ENCODE results near the gene SLC38A2. TPM values are rescaled to one million over a fixed set of nuclear protein-coding genes. Genes with fewer than 3 reads are reported as not detected.

The SLC38A2 gene
- total and polyA plus RNA-seq, 4 donors: 102 to 292 (median 195) TPM

DNA sequence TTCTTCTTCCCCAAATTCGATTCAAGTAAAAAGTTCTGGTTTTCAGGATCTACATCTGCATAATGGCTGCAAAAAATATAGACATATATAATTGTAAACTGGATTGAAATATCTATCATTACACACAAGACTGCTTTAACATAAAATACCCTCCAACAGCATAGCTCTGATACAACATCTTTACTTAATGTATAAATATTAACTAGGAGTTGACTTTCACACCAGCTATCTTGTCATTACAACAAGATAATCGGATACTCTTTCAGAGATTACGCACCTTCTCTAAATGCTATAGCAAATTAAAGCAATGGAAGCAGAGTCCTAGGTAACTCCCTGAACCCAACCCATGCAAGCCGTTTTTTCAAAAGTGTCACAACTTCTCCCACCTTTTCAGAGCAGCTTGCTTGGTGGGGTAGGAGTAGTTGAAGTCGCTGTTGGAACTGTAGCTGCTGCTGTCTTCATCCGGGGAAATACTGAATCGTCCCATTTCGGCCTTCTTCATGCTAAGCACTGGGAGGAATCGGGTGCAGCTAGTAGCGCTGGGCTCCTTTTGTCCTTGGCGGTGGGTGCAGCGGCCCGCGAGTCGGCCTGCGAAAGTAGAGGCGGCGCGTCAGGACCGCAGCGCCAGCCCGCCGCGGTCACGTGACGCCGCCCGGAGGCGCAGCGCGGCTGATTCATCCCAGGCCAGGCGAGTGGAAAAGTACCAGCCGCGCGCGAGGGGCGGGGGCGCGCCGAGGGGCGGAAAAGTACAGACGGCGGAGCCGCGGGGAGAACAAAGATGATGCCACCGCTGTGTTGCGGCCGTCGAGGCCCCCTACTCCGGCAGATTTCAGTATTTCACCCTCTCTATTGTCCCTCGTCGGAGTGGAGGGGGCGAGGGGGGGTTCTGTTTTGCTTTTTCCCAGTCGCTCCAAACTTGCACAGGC lies 1.5 kb downstream of the SLC38A2 start:
- Histone ChIP-seq H3K27ac (ENCODE audit: low read depth, low read length) (peak overlapping the region; percentile 96), H3K4me3 (ENCODE audit: low read depth, low read length) (peak overlapping the region; percentile 82), H3K27me3 (ENCODE audit: control insufficient read depth, insufficient read depth, low read length) (no peaks in the 10 kb centered on the region), H3K36me3 (ENCODE audit: control insufficient read depth, insufficient read depth, low read length) (peaks cover 4% of the 10 kb centered on the region), H3K9me3 (ENCODE audit: control insufficient read depth, insufficient read depth, low read length) (no peaks in the 10 kb centered on the region), H3K4me1 (ENCODE audit: control insufficient read depth, insufficient read depth, low read length) (peaks cover 16% of the 10 kb centered on the region)
- peak; percentile 70 to 96 (median 80) for DNase-seq (ENCODE audit: low read depth in 4 of 6, low spot score in 6 of 6)
- WGBS (ENCODE audit: insufficient coverage): 1% methylated on average over 50 of the region's 54 CpGs

DNA sequence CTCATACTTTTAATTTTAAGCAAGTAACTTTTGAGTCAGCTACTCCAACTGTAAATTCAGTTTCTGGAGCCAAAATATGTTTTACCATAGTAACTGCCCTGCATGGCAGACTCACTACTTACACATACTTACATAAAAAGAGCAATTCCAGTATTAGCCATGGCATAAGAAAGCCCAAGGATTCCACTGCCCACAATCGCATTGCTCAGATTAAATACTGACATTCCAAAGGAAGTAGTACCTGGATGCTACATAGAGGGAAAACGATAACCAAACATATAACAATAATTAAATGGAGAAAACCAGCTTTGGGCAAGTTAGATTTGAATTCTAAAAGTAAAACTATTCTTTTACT lies 2.2 kb downstream of the SLC38A2 start:
- peak overlapping the region; percentile 82 for H3K4me3 ChIP-seq (ENCODE audit: low read depth, low read length)

DNA sequence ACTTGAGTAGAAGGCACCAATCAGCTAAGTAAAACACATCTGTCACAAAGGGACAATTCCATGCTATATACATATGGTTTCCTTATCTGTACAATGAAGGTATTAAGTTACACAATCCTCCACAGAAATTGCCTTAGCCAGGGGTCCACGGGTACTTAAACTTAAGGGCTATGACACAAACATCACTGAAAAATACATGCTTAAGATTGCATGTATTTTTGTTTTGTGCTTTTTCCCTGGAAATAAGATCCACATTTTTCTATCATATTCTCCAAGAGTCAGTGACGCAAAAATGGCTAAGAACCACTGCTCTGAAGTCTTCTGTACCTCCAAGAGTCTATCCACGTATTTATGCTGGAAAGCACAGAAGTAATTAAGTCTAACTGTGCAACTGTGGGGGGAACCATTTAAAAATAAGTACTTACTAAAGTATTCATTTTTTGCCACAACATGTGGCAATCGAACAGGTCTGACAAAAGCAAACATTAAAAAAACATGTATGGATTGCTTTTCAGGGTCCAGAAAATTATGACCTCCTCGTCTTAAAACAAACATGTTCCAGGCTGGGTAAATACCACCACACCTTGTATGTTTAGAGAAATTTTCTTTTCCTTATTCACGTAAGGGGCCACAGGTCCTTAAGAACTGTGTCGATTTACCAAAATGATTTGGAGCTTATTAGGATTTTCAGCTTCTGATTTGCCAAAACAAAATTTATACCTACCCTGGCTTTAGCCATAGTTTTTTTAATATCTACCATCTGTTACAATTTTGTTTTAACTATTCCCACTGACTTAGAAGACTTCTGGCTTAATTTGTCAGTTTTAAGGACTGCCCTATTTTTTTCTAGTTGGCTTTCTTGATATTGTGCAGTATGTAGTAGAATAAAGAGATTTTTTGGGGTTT lies 2.8 kb downstream of the SLC38A2 start:
- Histone ChIP-seq H3K9me3 (ENCODE audit: control insufficient read depth, insufficient read depth, low read length) (no peaks in the 10 kb centered on the region), H3K27me3 (ENCODE audit: control insufficient read depth, insufficient read depth, low read length) (no peaks in the 10 kb centered on the region), H3K36me3 (ENCODE audit: control insufficient read depth, insufficient read depth, low read length) (peaks cover 4% of the 10 kb centered on the region), H3K4me1 (ENCODE audit: control insufficient read depth, insufficient read depth, low read length) (peaks cover 16% of the 10 kb centered on the region), H3K27ac (ENCODE audit: low read depth, low read length) (peak overlapping the region; percentile 15), H3K4me3 (ENCODE audit: low read depth, low read length) (peak overlapping the region; percentile 82)
- no CpG with 5 or more reads among the region's 7 CpGs for WGBS (ENCODE audit: insufficient coverage)
- no peak for DNase-seq (ENCODE audit: low read depth in 4 of 6, low spot score in 6 of 6)

More for the DNA sequence above, 2.2 kb downstream of the SLC38A2 start:
- no CpG with 5 or more reads among the region's 2 CpGs for WGBS (ENCODE audit: insufficient coverage)
- peaks cover 16% of the 10 kb centered on the region for H3K4me1 ChIP-seq (ENCODE audit: control insufficient read depth, insufficient read depth, low read length)
- peaks cover 4% of the 10 kb centered on the region for H3K36me3 ChIP-seq (ENCODE audit: control insufficient read depth, insufficient read depth, low read length)
- H3K27me3 ChIP-seq (ENCODE audit: control insufficient read depth, insufficient read depth, low read length): no peaks in the 10 kb centered on the region
- no peak for DNase-seq (ENCODE audit: low read depth in 4 of 6, low spot score in 6 of 6)
- no peaks in the 10 kb centered on the region for H3K9me3 ChIP-seq (ENCODE audit: control insufficient read depth, insufficient read depth, low read length)
- H3K27ac ChIP-seq (ENCODE audit: low read depth, low read length): no peak overlapping the region

DNA sequence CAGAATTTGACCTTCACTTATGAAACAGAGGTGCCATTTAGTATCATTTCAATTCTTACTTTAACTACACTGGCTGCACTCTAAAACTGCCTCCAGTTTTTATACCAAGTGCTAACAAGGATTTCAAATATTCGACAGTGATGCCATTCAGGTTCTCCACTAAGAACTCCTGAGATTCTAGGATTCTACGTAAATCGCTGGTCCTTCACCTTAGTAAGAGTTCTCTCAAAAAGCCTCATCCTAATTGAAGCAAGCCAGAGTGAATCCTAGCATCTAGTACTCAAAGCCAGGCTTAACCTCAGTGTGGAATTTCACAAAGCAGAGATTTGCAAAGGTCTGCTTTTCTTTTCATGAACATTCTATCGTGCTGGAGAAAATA lies 3.5 kb downstream of the SLC38A2 start:
- Histone ChIP-seq H3K27ac (ENCODE audit: low read depth, low read length) (peak overlapping the region; percentile 15), H3K27me3 (ENCODE audit: control insufficient read depth, insufficient read depth, low read length) (no peaks in the 10 kb centered on the region), H3K9me3 (ENCODE audit: control insufficient read depth, insufficient read depth, low read length) (no peaks in the 10 kb centered on the region), H3K36me3 (ENCODE audit: control insufficient read depth, insufficient read depth, low read length) (peaks cover 7% of the 10 kb centered on the region), H3K4me1 (ENCODE audit: control insufficient read depth, insufficient read depth, low read length) (peaks cover 16% of the 10 kb centered on the region), H3K4me3 (ENCODE audit: low read depth, low read length) (peak overlapping the region; percentile 82)
- 86% methylated on average over 3 of the region's 4 CpGs for WGBS (ENCODE audit: insufficient coverage)
- no peak for DNase-seq (ENCODE audit: low read depth in 4 of 6, low spot score in 6 of 6)

DNA sequence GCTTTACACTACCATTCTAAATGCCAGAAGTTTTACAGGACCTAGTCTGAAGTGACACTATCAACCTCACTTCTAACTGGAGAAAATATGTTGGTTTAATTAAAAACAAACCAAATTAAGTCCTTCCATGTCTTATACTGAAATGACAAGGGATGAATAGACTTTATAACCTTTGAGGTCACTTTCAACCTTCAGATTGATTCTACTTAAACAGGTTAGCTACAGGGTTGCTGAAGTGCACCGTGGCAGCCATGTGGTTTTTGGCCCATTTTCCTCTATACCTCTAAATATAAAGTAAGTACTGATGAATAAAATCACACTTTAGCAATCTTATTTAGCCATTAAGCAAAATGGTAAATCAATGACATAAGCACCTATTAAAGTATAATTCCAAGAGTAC lies 3.9 kb downstream of the SLC38A2 start:
- Histone ChIP-seq H3K27ac (ENCODE audit: low read depth, low read length) (no peak overlapping the region), H3K36me3 (ENCODE audit: control insufficient read depth, insufficient read depth, low read length) (peaks cover 7% of the 10 kb centered on the region), H3K27me3 (ENCODE audit: control insufficient read depth, insufficient read depth, low read length) (no peaks in the 10 kb centered on the region), H3K4me3 (ENCODE audit: low read depth, low read length) (peak overlapping the region; percentile 82), H3K9me3 (ENCODE audit: control insufficient read depth, insufficient read depth, low read length) (no peaks in the 10 kb centered on the region), H3K4me1 (ENCODE audit: control insufficient read depth, insufficient read depth, low read length) (peaks cover 12% of the 10 kb centered on the region)
- no peak for DNase-seq (ENCODE audit: low read depth in 4 of 6, low spot score in 6 of 6)
- WGBS (ENCODE audit: insufficient coverage): no CpG with 5 or more reads among the region's 1 CpG

DNA sequence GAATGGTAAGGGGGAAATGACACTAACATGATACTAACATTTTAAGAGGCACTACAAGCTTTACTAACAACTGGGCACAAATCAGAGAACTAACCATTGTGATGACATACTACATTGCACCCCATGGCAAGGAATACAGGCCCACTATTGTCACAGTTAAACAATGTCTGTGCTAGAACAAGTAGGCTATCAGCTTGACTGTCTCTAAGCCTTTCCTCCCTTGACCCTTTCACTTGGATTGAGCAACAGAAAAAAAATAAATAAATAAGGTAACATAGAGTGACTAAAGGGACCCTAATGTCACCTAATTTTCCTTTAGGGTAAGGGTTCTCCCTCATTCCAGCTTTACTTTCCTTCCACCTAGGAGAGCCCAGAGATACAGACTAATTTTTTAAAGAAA lies 4.4 kb downstream of the SLC38A2 start:
- Histone ChIP-seq H3K27me3 (ENCODE audit: control insufficient read depth, insufficient read depth, low read length) (no peaks in the 10 kb centered on the region), H3K9me3 (ENCODE audit: control insufficient read depth, insufficient read depth, low read length) (no peaks in the 10 kb centered on the region), H3K36me3 (ENCODE audit: control insufficient read depth, insufficient read depth, low read length) (peaks cover 7% of the 10 kb centered on the region), H3K27ac (ENCODE audit: low read depth, low read length) (no peak overlapping the region), H3K4me1 (ENCODE audit: control insufficient read depth, insufficient read depth, low read length) (peaks cover 6% of the 10 kb centered on the region), H3K4me3 (ENCODE audit: low read depth, low read length) (peak overlapping the region; percentile 12)
- no peak for DNase-seq (ENCODE audit: low read depth in 4 of 6, low spot score in 6 of 6)

DNA sequence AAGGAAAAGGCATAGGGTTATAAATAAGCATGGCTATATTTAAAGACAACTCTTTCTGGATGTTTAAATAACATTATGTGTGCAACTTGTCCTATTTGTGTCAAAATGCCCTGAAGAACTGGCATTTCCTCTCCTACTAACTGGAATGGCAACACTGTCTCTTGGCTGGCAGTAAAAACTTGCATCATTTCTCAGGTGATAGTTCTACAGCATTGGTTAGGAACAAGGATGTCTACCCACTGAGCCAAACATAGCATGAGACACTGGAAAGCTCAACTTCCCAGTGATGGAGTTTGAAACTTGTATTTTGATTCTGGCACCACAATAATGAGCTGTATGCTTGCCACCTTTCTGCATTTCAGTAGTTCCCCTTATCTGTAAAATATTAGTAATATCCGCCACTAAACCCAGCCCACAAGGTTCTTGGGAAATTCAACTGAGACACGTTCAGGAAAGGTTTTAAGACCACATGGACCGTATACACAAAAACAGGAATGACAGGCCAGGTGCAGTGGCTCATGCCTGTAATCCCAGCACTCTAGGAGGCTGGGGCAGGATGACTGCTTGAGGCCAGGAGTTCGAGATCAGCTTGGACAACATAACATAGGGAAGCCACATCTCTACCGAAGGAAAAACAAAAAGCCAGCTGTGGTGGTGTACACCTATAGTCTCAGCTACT lies 5.1 kb downstream of the SLC38A2 start:
- WGBS (ENCODE audit: insufficient coverage): 58% methylated on average over 3 of the region's 5 CpGs
- H3K27ac ChIP-seq (ENCODE audit: low read depth, low read length): no peak overlapping the region
- no peak for DNase-seq (ENCODE audit: low read depth in 4 of 6, low spot score in 6 of 6)
- no peaks in the 10 kb centered on the region for H3K9me3 ChIP-seq (ENCODE audit: control insufficient read depth, insufficient read depth, low read length)
- H3K27me3 ChIP-seq (ENCODE audit: control insufficient read depth, insufficient read depth, low read length): no peaks in the 10 kb centered on the region
- peaks cover 7% of the 10 kb centered on the region for H3K36me3 ChIP-seq (ENCODE audit: control insufficient read depth, insufficient read depth, low read length)
- peaks cover 3% of the 10 kb centered on the region for H3K4me1 ChIP-seq (ENCODE audit: control insufficient read depth, insufficient read depth, low read length)
- H3K4me3 ChIP-seq (ENCODE audit: low read depth, low read length): peak overlapping the region; percentile 12

DNA sequence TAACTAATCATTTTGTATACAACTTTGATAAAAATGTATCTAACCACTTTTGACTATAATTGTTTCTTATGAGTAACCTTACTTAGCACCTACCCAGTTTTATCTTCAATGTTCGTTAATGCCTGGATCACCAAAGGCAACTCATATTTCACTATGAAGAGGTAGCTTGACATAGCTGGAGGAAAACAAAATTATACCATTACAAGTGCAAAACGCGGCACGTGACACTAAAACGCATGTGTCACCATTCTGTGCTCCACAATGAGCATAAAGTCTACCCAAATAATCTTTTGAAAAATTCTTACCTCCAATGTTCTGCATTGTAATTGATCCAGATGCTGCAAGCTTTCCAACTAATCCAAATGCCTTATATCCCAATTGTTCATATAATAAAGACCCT lies 5.8 kb downstream of the SLC38A2 start:
- peaks cover 7% of the 10 kb centered on the region for H3K36me3 ChIP-seq (ENCODE audit: control insufficient read depth, insufficient read depth, low read length)
- no CpG with 5 or more reads among the region's 5 CpGs for WGBS (ENCODE audit: insufficient coverage)
- H3K4me3 ChIP-seq (ENCODE audit: low read depth, low read length): no peak overlapping the region
- H3K4me1 ChIP-seq (ENCODE audit: control insufficient read depth, insufficient read depth, low read length): peaks cover 3% of the 10 kb centered on the region
- no peaks in the 10 kb centered on the region for H3K27me3 ChIP-seq (ENCODE audit: control insufficient read depth, insufficient read depth, low read length)
- H3K27ac ChIP-seq (ENCODE audit: low read depth, low read length): no peak overlapping the region
- DNase-seq (ENCODE audit: low read depth in 4 of 6, low spot score in 6 of 6): no peak
- H3K9me3 ChIP-seq (ENCODE audit: control insufficient read depth, insufficient read depth, low read length): no peaks in the 10 kb centered on the region

DNA sequence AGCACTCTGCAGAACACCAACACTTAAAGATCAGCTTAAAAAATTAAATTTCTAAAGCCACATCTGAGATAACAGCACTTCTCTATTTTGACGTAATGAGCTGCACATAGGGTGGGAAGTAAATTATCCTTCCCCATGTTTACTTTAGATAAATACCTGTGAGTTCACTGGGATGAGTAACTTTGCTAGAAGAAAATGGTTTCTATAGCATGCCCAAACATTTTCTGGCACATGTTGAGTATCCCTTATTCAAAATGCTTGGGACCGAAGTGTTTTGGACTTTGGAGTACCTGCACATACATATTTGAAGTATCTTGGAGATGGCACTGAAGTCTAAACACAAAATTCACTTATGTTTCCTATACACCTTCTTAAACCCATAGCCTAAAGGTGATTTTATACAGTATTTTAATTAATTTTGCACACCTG lies 6.6 kb downstream of the SLC38A2 start:
- Histone ChIP-seq H3K27me3 (ENCODE audit: control insufficient read depth, insufficient read depth, low read length) (no peaks in the 10 kb centered on the region), H3K9me3 (ENCODE audit: control insufficient read depth, insufficient read depth, low read length) (no peaks in the 10 kb centered on the region), H3K36me3 (ENCODE audit: control insufficient read depth, insufficient read depth, low read length) (peaks cover 7% of the 10 kb centered on the region), H3K27ac (ENCODE audit: low read depth, low read length) (no peak overlapping the region), H3K4me3 (ENCODE audit: low read depth, low read length) (no peak overlapping the region), H3K4me1 (ENCODE audit: control insufficient read depth, insufficient read depth, low read length) (peaks cover 3% of the 10 kb centered on the region)
- no CpG with 5 or more reads among the region's 2 CpGs for WGBS (ENCODE audit: insufficient coverage)
- DNase-seq (ENCODE audit: low read depth in 4 of 6, low spot score in 6 of 6): no peak
